Suprapubic skin (tissue), 4 donors: Measurements from ENCODE around the gene VPS37D. TPM values are rescaled to one million over a fixed set of nuclear protein-coding genes. Genes with fewer than 3 reads are reported as not detected.
A peak's percentile ranks its signal among the peaks of the same experiment; 100 is the strongest.

Source experiments
- DNase-seq, 2 donors: peaks; one replicate each; pipeline ENCODE4 v3.0.0-alpha.2; 2019; ENCODE audit warnings: low spot score in 2 of 2
- H3K27ac ChIP-seq: fragments of 200-600 bp; sonication (generic); one replicate; pipeline ENCODE4 v1.5.1; 2019
- H3K27me3 ChIP-seq: fragments of 200-600 bp; sonication (generic); one replicate; pipeline ENCODE4 v1.5.1; 2019
- H3K36me3 ChIP-seq: fragments of 200-600 bp; sonication (generic); one replicate; pipeline ENCODE4 v1.5.1; 2019
- H3K4me1 ChIP-seq: fragments of 200-600 bp; sonication (generic); one replicate; pipeline ENCODE4 v1.5.1; 2019
- H3K4me3 ChIP-seq: fragments of 200-600 bp; sonication (generic); one replicate; pipeline ENCODE4 v1.5.1; 2019; ENCODE audit warnings: mild to moderate bottlenecking
- H3K9me3 ChIP-seq: fragments of 200-600 bp; sonication (generic); one replicate; pipeline ENCODE4 v1.5.1; 2019
- EP300 ChIP-seq: sonication (generic); formaldehyde crosslinking; IDR thresholded peaks from one replicate; pipeline ENCODE4 v1.6.1; 2017; ENCODE audit warnings: antibody characterized with exemption
- POLR2A ChIP-seq, 2 donors: fragments of 450-650 bp; IDR thresholded peaks; one replicate each; pipeline ENCODE4 v1.6.1; 2017; ENCODE audit warnings: antibody characterized with exemption in 2 of 2, mild to moderate bottlenecking in 2 of 2, moderate library complexity in 2 of 2
- POLR2AphosphoS5 ChIP-seq, 3 donors: sonication (generic); formaldehyde crosslinking; IDR thresholded peaks; one replicate each; pipeline ENCODE4 v1.6.1; 2017; ENCODE audit warnings: antibody characterized with exemption in 3 of 3
- WGBS: methylation state at CpG from one replicate; pipeline ENCODE4 v1.1.5; 2018; 5-methylcytosine and 5-hydroxymethylcytosine counted together
- total RNA-seq, 4 donors: library from RNA; depleted of rRNA; stranded (reverse); fragments of >200 nt; gene quantifications; one replicate each; pipeline ENCODE4 v1.1.0, GENCODE V29; 2016
- TF ChIP-seq, protein P1 (sequence below), 2 donors: fragments of 200-600 bp in 1 of 2; fragments of 450-650 bp in 1 of 2; sonication (generic) in 1 of 2; IDR thresholded peaks; one replicate each; pipeline ENCODE4 v1.5.1; 2016 to 2019; ENCODE audit warnings: antibody characterized with exemption in 2 of 2, mild to moderate bottlenecking in 1 of 2, moderate library complexity in 1 of 2

VPS37D gene
- total RNA-seq, 4 donors from 2014 or later, result 1.9 to 3.5 (median 2.1) TPM

DNA sequence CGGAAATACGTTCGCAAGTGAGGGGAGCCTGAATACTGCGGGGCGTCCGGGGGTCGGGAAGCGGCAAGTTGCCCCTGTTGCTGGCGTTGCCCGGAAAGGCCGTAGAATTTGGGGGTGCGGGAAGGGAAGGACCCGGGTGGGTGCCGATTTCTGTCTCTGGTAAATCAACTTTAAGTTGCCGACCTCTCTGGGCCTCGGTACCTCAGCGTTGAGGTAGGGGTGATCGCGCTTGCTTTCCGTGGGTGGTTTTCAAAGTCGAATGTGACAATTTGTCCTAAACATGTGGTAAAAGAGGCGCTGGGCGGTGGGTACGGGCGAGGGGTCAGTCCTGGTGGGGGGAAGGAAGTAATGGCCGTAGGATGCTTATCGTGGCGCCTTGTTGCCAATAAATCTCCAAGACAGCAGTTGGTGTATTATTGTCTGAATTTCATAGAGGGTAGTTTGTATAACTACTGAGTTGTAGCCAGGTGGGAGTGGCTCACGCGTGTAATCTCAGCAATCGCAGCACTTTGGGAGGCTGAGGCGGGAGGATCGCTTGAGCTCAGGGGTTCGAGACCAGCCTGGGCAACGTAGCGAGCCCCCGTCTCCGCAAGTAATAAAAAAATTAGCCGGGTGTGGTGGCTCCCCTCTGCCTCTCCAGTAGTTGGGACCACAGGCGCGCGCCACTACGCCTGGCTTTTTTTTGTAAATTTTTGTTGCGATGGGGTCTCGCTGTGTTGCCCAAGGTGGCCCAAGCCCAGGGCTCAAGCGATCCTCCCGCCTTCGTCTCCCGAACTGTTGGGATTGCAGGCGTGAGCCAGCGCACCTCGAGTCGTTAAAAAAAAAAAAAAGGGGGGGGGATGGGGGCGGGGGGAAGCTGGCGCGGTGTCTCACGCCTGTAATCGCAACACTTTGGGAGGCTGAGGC lies 16.4 kb downstream of the VPS37D start:
- peaks cover 39% of the 10 kb centered on the region for H3K4me1 ChIP-seq
- WGBS, result 28% methylated on average over 58 of the region's 58 CpGs
- no peaks in the 10 kb centered on the region for H3K27me3 ChIP-seq
- no peaks in the 10 kb centered on the region for H3K9me3 ChIP-seq
- DNase-seq, result no peak
- H3K4me3 ChIP-seq, result peak overlapping the region; percentile 89
- peak overlapping the region; percentile 90 for H3K27ac ChIP-seq
- TF ChIP-seq POLR2AphosphoS5 (IDR thresholded peaks at IDR 0.05) (no peak), EP300 (no peak)
- TF ChIP-seq, protein P1, sequence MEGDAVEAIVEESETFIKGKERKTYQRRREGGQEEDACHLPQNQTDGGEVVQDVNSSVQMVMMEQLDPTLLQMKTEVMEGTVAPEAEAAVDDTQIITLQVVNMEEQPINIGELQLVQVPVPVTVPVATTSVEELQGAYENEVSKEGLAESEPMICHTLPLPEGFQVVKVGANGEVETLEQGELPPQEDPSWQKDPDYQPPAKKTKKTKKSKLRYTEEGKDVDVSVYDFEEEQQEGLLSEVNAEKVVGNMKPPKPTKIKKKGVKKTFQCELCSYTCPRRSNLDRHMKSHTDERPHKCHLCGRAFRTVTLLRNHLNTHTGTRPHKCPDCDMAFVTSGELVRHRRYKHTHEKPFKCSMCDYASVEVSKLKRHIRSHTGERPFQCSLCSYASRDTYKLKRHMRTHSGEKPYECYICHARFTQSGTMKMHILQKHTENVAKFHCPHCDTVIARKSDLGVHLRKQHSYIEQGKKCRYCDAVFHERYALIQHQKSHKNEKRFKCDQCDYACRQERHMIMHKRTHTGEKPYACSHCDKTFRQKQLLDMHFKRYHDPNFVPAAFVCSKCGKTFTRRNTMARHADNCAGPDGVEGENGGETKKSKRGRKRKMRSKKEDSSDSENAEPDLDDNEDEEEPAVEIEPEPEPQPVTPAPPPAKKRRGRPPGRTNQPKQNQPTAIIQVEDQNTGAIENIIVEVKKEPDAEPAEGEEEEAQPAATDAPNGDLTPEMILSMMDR (IDR thresholded peaks at IDR 0.05), result no peak
- peaks cover 37% of the 10 kb centered on the region for H3K36me3 ChIP-seq

DNA sequence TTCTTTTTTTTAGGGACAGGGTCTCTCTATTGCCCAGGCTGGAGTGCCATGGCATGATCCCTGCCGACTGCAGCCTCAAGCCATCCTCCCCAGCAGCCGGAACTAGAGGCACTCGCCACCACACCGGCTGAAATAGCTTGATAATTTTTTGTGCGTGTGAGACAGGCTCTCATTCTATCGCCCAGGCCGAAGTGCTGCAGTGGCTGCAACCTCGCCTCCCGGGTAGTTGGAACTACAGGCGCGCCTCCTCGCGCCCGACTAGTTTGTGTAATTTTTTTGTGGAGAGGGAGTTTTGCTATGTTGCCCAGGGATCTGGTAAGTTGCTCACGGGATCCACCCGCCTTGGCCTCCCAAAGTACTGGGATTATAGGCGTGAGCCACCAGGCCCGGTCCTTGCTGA lies 17.7 kb downstream of the VPS37D start:
- H3K4me3 ChIP-seq, result no peak overlapping the region
- no peak for DNase-seq
- H3K27me3 ChIP-seq, result no peaks in the 10 kb centered on the region
- no peak for TF ChIP-seq EP300
- TF ChIP-seq POLR2A (IDR thresholded peaks at IDR 0.05), result no peak
- no peak for TF ChIP-seq POLR2AphosphoS5 (IDR thresholded peaks at IDR 0.05)
- TF ChIP-seq, protein P1 (IDR thresholded peaks at IDR 0.05), result no peak
- H3K4me1 ChIP-seq, result peaks cover 33% of the 10 kb centered on the region
- H3K27ac ChIP-seq, result no peak overlapping the region
- 96% methylated on average over 18 of the region's 18 CpGs for WGBS
- peaks cover 40% of the 10 kb centered on the region for H3K36me3 ChIP-seq
- H3K9me3 ChIP-seq, result no peaks in the 10 kb centered on the region

DNA sequence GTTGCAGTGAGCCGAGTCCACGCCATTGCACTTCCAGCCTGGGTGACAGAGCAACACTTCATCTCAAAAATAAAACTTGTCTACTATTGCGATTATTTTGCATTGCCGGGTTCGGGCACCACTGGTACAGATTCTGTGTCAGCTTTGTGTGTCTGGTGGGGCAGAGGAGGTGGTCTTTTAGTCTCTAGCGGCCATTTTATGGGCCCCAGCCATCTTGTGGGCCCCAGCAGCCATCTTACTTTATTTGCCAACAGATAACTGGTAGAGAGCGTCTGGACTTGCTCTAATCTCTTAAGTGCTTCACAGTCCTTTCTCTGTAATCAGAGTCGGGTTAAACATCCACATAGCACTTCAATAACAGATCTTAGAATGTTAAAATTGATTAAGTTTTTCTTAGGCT lies 20.7 kb downstream of the VPS37D start:
- peaks cover 69% of the 10 kb centered on the region for H3K36me3 ChIP-seq
- no peak overlapping the region for H3K27ac ChIP-seq
- H3K4me3 ChIP-seq, result no peak overlapping the region
- peaks cover 9% of the 10 kb centered on the region for H3K4me1 ChIP-seq
- 94% methylated on average over 8 of the region's 8 CpGs for WGBS
- DNase-seq, result no peak
- no peak for TF ChIP-seq POLR2A (IDR thresholded peaks at IDR 0.05)
- TF ChIP-seq POLR2AphosphoS5 (IDR thresholded peaks at IDR 0.05), result no peak
- TF ChIP-seq, protein P1 (IDR thresholded peaks at IDR 0.05), result no peak
- TF ChIP-seq EP300, result no peak
- H3K9me3 ChIP-seq, result no peaks in the 10 kb centered on the region
- H3K27me3 ChIP-seq, result no peaks in the 10 kb centered on the region

DNA sequence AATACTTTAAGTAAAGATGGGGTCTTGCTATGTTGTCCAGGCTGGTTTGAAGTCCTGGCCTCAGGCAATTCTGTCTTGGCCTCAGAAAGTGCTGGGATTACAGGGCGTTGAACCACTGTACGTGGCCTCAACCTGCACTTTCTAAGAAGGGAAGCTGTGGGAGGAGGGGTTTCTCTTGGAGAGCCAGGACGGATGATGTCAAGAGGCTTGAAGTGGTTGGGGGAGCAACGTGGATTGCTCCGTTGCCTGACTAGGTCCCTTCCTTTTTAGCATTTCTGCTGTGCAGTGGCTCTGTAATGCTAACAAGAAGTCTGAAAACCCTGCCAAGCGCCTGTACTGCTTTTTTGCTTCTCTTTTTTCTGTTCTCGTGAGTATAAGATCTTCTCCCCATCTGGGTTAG lies 23.0 kb downstream of the VPS37D start:
- Histone ChIP-seq H3K4me3 (no peak overlapping the region), H3K4me1 (no peaks in the 10 kb centered on the region), H3K9me3 (no peaks in the 10 kb centered on the region), H3K27me3 (no peaks in the 10 kb centered on the region), H3K36me3 (peaks cover 93% of the 10 kb centered on the region), H3K27ac (no peak overlapping the region)
- DNase-seq, result no peak
- TF ChIP-seq, protein P1 (IDR thresholded peaks at IDR 0.05), result no peak
- TF ChIP-seq EP300 (no peak), POLR2A (IDR thresholded peaks at IDR 0.05) (no peak), POLR2AphosphoS5 (IDR thresholded peaks at IDR 0.05) (no peak)
- WGBS, result 82% methylated on average over 7 of the region's 7 CpGs

DNA sequence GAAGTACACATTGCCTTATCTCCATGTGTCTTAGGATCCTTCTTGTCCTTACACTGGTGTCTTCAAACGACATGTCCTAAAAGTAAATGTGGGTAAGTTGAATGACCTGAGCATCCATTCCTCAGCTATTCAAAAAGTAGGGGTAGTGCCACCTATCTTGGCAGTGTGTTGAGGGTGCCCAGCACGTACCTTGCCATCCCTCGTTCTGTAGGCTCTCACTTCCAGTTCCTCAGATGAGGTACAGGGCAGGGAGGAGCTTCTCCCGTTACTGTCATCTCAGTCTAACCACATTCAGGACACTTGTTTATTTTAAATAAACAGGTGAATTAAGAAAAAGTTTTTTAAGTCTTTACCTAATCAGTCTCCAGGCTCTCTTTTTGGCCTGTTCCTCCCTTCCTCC lies 28.7 kb downstream of the VPS37D start:
- 84% methylated on average over 4 of the region's 4 CpGs for WGBS
- peaks cover 98% of the 10 kb centered on the region for H3K36me3 ChIP-seq
- no peak overlapping the region for H3K27ac ChIP-seq
- no peak overlapping the region for H3K4me3 ChIP-seq
- H3K9me3 ChIP-seq, result no peaks in the 10 kb centered on the region
- H3K27me3 ChIP-seq, result no peaks in the 10 kb centered on the region
- TF ChIP-seq, protein P1 (IDR thresholded peaks at IDR 0.05), result no peak
- TF ChIP-seq POLR2AphosphoS5 (IDR thresholded peaks at IDR 0.05) (no peak), POLR2A (IDR thresholded peaks at IDR 0.05) (no peak), EP300 (no peak)
- no peak for DNase-seq
- H3K4me1 ChIP-seq, result no peaks in the 10 kb centered on the region
